Astrocyte of the spinal cord (primary cell): ENCODE data around the gene PRDM9.
"Not testable (repeated sequence)": the region's sequence is repeated elsewhere in the genome, so short reads cannot be mapped to it uniquely, and the experiment has no call there.

Experiments
- DNase-seq: peaks from one replicate; pipeline ENCODE4 v3.0.0; 2011; ENCODE audit warnings: low read depth, low spot score
- H3K4me3 ChIP-seq: 2 replicates; pipeline ENCODE4 v1.5.1; 2011; ENCODE audit warnings: low read depth, mild to moderate bottlenecking, low read length, moderate library complexity
- in situ Hi-C: cut with HindIII; loops from 2 replicates; pipeline ENCODE4 v1.10.0; 2017; ENCODE audit warnings: low sequenced_read_pairs
- TF ChIP-seq, protein P1 (sequence below): IDR thresholded peaks from 2 replicates; pipeline ENCODE4 v1.5.1; 2012; ENCODE audit warnings: low read depth, mild to moderate bottlenecking, low read length, inconsistent platforms

PRDM9 gene

DNA sequence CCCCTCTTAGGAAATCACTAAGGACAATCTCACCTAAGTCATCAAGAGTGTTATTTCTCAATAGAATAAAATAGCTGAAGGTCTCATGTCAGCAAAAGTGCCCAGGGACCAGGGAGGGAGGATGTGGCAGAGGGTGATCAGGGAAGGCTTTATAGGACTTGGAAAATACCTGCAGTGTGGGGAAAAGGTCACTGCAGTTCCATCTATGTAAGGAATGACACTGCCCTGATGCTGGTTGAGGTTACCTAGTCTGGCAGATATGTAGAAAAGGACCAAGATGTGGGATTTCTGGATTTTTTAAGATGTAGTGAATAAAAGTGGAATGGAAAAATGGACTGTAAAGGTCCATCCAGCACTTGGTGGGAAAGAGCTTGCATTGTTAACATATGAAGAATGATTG is 18.3 kb downstream of the PRDM9 start:
- no peak for DNase-seq
- in situ Hi-C loops = no loop called here
- TF ChIP-seq, protein P1, sequence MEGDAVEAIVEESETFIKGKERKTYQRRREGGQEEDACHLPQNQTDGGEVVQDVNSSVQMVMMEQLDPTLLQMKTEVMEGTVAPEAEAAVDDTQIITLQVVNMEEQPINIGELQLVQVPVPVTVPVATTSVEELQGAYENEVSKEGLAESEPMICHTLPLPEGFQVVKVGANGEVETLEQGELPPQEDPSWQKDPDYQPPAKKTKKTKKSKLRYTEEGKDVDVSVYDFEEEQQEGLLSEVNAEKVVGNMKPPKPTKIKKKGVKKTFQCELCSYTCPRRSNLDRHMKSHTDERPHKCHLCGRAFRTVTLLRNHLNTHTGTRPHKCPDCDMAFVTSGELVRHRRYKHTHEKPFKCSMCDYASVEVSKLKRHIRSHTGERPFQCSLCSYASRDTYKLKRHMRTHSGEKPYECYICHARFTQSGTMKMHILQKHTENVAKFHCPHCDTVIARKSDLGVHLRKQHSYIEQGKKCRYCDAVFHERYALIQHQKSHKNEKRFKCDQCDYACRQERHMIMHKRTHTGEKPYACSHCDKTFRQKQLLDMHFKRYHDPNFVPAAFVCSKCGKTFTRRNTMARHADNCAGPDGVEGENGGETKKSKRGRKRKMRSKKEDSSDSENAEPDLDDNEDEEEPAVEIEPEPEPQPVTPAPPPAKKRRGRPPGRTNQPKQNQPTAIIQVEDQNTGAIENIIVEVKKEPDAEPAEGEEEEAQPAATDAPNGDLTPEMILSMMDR = no peak
- H3K4me3 ChIP-seq = no peak overlapping the region

DNA sequence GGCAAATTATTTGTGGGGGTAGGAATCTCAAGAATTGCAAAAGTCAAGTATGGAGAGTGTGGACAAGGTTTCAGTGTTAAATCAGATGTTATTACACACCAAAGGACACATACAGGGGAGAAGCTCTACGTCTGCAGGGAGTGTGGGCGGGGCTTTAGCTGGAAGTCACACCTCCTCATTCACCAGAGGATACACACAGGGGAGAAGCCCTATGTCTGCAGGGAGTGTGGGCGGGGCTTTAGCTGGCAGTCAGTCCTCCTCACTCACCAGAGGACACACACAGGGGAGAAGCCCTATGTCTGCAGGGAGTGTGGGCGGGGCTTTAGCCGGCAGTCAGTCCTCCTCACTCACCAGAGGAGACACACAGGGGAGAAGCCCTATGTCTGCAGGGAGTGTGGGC is 19.2 kb downstream of the PRDM9 start:
- H3K4me3 ChIP-seq, DNase-seq, in situ Hi-C loops: not testable (repeated sequence)

DNA sequence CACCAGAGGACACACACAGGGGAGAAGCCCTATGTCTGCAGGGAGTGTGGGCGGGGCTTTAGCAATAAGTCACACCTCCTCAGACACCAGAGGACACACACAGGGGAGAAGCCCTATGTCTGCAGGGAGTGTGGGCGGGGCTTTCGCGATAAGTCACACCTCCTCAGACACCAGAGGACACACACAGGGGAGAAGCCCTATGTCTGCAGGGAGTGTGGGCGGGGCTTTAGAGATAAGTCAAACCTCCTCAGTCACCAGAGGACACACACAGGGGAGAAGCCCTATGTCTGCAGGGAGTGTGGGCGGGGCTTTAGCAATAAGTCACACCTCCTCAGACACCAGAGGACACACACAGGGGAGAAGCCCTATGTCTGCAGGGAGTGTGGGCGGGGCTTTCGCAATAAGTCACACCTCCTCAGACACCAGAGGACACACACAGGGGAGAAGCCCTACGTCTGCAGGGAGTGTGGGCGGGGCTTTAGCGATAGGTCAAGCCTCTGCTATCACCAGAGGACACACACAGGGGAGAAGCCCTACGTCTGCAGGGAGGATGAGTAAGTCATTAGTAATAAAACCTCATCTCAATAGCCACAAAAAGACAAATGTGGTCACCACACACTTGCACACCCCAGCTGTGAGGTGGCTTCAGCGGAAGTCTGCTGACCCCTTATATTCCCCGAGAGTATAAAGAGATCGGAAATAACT is 20.0 kb downstream of the PRDM9 start:
- in situ Hi-C loops, DNase-seq, H3K4me3 ChIP-seq: not testable (repeated sequence)

DNA sequence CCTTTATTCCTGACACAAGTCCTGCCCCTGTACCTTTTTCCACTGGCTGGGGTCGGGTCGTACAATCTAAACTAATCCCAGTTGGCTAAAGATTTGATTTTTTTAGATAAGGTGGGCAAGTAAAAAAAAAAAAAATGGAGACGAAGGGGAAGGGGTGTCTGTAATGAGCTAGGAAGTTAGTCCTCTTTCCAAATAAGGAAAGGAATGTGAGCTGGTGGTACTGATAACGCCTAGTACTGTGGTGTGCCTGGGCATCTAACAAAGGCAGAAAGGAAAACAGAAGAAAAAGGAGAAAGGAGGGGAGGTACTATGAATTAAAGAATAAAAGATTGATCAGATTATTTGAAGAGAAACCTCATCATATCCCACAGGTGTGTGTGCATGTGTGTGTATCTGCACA is 21.3 kb downstream of the PRDM9 start:
- DNase-seq = no peak
- no peak overlapping the region for H3K4me3 ChIP-seq
- TF ChIP-seq, protein P1 = no peak
- in situ Hi-C loops = no loop called here

DNA sequence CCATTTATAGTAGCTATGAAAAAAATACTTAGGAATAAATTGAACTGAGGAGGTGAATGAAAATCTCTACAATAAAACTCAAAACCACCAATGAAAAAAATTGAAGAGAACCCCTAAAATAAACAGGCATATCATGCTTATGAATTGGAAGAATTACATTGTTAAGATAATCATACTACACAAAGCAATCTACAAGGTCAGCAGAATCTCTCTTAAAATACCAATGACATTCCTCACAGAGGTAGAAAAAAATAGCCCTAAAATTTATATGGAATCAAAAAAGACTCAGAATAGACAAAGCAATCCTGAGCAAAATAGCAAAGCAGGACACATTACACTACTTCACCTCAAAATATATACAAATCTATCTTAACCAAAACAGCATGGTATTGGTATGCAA is 23.2 kb downstream of the PRDM9 start:
- TF ChIP-seq, protein P1 = no peak
- no peak overlapping the region for H3K4me3 ChIP-seq
- DNase-seq = no peak
- in situ Hi-C loops = no loop called here

DNA sequence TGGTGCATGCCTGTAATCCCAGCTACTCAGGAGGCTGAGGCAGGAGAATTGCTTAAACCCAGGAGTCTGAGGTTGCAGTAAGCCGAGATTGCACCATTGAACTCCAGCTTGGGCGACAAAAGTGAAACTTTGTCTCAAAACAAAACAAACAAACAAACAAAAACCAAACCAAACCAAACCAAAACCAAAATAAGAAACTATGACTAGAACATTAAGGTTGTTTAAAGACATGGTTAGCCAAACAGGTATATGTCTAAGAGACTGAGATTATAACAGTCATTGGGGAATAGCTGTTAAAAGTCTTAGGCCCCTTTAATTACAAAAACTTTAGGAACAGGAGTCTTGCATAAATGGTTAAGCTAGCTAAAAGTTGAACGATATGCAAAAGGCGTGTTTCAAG is 63.6 kb downstream of the PRDM9 start:
- H3K4me3 ChIP-seq = no peak overlapping the region
- TF ChIP-seq, protein P1 = no peak
- no peak for DNase-seq
- in situ Hi-C loops = no loop called here
